Muscle of arm (tissue), 12 donors: ENCODE data around the gene PRKCZ. TPM values are rescaled to one million over a fixed set of nuclear protein-coding genes. Genes with fewer than 3 reads are reported as not detected.

Experiments used
- DNase-seq: peaks from one replicate; pipeline ENCODE4 v3.0.0-alpha.2; 2013
- polyA plus RNA-seq, 12 donors: library from polyadenylated mRNA; unstranded; fragments of 120-200 nt; gene quantifications; one replicate each; pipeline ENCODE4 v1.2.1, GENCODE V29; 2013; ENCODE audit not compliant: insufficient read length in 12 of 12

PRKCZ gene
- polyA plus RNA-seq, 12 donors, result 4.2 to 15.0 (median 6.3) TPM; not detected in 1

DNA sequence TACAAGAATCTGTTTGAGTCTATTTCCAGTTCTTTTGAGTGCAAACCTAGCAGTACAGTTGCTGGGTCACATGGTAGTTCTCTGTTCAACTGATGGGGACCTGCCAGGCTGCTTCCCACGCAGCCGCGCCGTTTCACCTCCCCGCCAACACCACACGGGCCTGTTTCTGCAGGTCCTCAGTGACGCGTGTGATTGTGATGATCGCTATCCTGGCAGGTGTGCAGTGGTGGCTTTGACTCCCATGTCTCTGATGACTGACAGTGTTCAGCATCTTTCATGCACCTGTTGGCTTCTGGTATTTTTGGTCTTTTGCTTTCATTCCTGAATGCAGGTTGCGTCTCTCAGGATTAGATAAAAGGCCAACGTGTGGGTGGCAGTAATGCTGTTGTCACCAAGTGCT lies 102.7 kb downstream of the PRKCZ start:
- no peak for DNase-seq

DNA sequence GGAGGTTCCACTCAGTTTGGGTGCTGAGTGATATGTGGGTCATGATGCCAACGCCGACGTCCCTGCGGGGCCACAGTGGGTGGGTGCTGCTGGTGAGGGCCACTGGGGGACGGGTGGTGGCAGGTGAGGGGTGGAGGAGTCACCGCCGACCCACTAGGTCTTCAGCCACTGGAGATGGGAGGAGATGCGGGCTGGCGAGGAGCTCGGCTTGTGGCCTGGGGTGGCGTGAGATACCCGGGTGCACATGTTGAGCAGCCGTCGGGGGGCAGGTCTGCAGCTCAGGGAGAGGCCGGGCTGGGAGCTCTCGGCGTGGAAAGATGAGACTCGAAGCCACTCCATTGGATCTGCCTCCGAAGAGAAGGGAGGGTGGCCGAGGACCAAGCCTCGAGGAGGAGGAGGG lies 103.8 kb downstream of the PRKCZ start:
- DNase-seq, result no peak

DNA sequence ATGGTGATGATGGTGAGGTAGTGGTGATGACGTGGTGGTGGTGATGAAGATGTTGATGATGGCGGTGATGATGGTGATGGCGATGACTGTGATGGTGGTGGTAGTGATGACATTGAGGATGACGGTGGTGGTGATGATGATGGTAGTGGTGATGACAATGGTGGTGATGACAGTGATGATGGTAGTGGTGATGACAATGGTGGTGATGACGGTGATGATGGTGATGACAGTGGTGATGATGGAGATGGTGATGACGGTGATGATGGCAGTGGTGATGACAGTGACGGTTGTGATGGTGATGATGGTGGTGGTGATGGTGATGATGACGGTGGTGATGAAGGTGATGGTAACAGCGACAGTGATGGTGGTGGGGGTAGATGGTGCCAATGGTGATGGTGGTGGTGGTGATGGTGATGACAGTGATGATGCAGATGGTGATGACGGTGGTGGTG lies 105.0 kb downstream of the PRKCZ start:
- no peak for DNase-seq

DNA sequence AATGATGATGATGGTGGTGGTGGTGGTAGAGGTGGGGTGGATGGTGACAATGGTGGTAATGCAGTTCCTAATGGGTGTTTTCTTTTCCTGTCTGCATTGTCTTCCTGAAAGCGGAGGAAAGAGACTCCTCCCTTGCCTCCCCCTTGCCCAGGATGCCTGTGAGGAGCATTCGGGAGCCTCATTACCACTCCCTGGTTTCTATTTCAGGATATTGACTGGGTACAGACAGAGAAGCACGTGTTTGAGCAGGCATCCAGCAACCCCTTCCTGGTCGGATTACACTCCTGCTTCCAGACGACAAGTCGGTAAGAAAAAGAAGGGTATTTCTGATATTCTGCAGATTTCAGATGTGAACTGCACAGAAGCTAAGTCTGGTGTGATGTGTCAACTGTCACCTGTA lies 105.6 kb downstream of the PRKCZ start:
- DNase-seq, result no peak

DNA sequence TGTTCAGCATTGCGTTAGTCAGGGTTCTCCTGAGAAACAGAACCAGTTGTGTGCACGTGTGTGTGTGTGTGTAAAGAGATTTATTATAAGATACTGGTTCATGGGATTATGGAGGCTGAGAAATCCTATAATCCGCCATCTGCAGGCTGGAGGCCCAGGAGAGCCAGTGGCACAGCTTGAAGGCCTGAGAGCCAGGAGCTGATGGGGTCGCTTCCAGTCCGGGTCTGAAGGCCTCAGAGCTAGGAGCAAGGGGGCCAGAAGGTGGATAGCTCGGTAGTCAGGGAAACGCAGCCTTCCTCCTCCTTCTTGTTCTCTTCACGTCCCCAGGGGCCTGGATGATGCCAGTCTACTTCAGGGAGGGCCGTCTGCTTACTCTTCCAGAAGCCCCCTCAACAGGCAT lies 106.7 kb downstream of the PRKCZ start:
- no peak for DNase-seq

DNA sequence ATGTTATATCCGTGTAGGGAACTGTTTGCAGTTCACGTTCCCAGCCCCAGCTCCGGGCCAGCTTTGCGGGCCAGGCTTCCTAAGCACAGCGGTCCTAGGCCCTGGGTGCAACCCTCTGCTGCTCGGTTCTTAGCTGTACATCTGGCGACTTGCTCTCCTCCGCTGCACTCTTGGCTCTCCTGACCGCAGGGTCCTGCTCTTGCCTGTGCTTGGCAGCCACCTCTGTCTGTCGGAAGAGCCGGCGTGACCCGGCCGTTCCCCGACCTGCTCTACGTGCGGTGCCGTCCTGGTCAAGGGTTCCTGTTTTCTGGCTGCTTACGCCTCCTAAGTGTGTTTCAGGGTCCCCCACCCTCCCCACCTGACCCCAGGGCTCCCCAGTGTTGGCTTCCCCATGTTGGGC lies 107.6 kb downstream of the PRKCZ start:
- DNase-seq, result no peak

DNA sequence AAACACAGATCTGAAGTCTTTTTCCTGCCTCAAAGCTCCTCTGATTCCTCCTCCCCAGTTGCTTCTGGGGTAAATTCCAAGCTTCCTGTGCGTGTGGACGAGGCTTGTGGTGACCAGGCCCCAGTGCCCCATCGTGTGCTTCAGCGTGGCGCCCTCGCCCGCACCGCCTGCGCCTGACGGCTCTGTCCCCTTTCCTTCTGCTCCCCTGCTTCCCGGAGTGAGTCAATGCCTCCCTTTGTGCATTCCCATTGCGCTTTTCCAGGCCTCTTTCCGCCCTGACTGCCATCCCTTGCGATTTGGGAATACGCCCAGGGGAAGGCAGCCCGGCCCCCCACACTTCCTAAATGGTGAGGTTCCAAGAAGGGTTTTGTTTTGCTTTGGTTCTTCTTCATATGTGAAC lies 108.1 kb downstream of the PRKCZ start:
- no peak for DNase-seq

DNA sequence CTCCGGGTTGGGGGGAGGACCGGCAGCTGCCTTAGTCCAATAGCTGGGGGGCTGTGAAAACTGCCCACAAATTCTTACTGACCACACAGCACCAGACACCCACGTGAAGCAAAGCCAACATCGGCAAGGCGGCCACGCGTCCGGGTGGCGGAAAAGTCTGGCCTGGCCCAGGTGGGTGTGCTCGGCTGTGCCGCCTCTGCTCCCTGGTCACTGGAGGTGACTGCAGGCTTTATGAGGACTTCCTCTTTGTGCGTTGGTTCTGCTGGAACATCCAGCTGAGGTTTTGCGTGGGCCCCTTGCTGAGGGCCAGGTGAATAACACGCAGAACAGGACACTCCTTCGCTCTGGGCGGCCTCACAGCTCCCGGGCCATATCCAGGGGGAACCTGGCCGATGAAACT lies 108.9 kb downstream of the PRKCZ start:
- no peak for DNase-seq

DNA sequence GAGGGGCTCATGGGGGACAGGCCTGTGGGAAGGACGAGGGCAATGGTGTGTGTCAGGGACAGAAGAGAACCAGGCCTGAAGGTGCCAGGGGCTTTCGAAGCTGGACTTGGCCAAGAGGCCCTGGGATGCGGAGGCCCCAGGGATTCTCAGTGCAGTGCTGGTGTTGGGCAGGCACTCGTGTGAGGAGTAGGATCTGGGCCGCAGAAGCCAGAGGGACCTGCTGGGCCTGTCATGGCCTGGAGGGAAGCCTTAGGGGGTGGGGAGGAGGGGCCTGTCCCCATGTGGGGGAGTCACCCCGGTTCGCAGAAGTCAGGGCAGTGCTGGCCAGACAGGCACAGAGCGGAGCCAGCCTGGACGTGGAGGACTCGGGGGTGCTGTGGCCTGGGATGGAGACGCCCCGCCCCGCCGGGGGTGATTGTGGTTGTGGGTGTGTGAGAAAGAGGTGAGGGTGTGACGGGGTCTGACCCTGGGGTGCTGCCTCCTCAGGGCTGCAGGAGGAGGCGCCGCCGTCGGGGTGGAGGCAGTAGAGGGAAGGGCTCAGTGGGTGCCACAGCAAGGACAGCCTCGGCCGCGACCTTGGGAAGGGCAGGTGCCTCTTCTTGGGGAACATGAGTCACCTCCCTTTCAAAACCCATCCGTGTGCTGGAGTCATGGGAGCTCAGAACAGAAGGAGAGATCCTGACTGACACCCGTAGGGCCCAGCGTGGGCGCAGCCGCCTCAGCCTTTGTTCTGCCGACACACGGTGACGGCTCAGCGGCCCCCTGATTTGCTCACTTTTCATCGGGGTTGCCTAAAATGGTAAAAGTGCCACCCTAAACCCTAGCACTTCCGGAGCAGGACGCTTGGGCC lies 110.5 kb downstream of the PRKCZ start:
- no peak for DNase-seq

DNA sequence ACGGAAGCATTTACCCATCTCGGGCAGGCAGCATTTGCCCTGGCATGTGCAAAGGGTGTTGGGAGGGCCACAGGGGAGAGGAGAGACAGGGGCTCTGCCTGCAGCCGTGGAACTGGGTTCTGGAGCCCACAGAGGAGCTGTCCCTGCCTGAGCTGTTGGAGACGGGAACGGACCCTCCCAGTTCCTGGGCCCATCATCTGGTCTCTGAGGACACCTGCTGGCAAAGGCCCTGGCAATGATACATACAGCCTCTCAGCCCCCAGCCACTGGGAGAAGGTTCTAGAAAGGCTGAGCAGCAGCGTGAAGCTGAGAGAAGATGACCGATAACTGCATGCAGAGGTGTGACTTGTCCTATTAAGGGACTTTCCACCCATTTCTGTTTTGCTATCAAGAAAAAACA lies 113.0 kb downstream of the PRKCZ start:
- no peak for DNase-seq

DNA sequence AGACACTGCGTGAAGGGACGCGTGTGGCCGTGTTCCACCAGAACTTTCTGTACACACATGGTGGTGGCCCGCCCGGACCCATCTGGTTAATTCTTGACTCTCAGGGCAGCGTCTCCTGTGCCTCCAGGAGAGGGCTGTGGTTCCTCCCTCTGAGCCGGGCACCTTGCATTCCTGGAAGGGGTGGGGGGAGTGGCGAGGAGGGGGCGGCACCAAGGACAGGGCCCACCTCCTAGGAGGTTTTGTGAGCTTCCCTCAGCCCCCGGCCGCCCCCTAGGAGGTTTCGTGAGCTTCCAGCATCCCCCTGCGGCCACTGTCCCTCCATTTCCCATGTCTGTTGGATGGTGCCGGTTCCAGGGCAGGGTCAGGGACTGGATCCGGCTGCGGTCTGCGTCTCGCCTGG lies 115.4 kb downstream of the PRKCZ start:
- no peak for DNase-seq

DNA sequence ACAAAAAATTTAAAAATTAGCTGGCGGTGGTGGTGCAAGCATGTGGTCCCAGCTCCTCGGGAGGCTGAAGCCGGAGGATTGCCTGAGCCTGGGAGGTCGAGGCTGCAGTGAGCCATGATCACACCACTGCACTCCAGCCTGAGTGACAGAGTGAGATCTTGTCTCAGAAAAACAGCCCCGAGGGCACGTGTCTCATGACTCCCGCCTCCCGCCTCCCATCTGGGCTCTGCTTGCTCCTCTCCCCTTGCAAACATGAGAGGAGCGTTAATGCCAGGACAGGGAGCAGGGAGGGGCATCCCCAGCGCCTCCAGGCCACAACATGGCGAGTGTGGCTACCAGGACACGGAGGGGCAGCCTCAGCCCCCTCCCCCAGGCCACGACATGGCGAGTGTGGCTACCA lies 116.0 kb downstream of the PRKCZ start:
- DNase-seq, result no peak

DNA sequence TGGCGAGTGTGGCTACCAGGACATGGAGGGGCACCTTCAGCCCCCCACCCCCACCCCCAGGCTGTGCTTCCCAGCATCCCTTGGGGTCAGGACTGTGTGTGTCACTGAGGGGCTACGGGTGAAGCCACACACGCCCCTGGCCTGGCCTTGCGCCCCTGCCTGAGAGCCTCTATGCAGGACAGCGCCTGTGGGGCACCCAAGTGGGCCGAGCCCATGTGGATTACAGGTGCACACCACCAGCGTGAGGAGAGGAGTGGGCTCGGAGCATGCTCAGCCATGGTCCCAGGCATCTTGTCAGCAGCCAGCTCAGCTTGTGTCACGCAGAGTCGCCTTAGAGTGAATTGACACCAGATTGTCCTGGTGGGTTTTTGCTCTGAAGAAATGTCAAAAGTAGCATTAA lies 116.5 kb downstream of the PRKCZ start:
- DNase-seq, result no peak

DNA sequence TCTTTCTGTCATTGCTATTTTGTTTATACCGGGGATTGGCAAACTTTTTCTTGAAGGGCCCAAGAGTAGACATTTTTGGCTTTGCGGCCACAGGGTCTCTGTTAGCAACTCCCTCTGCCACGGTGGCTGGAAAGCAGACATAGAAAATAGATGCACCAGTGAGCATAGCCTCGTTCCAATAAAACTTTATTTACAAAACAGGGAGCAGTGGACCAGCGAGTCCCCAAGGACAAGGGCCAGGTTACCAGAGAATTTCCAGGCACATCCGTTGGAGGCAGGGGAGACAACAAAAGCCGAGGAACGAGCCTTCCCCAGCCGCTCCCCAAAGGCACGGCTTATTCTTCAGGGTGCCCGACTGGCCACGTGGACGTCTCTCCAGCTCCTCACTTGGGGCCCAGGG lies 117.9 kb downstream of the PRKCZ start:
- no peak for DNase-seq

DNA sequence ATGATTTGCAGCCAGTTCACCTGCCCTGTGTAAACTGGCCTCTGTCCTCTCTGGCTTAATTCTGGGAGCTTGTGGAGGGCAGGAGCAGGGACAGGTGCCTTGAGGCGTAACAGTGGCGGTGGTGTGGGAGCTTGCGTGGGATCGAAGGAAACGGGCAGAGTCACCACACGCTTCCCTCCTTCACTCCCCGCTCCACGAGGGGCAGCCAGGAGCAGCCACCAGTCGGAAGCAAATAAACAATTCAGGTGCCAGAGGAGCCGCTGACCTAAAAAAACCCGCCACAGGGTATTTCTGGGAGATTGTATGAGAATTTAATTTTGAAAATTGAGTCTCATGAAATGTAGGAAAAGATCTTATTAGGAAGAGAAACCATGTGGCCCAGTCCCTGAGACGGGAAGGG lies 118.3 kb downstream of the PRKCZ start:
- DNase-seq, result no peak

DNA sequence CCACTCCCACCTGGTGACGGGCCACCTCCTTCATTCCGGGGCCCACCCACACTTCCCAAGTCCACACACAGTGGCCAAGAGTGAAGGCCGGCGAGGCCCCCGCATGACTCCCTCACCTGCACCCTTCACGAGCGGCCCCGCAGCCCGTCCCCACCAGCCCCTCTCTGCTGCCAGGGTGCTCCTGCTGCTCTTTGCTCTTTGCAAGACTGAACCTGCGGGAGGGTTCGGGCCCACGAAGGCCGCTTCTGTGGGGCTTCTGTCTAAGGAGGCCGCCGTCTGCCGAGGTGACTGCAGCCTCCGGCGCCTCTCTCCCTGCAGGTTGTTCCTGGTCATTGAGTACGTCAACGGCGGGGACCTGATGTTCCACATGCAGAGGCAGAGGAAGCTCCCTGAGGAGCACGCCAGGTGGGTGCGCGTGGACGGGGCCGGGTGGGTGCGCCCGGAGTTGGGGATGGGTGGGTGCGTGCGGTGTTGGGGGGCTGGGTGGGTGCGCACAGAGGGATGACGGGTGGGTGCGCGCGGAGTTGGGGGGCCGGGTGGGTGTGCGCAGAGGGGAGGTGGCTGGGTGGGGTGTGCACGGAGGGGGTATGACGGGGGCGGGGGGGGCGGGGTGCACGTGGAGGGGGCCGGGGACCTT lies 119.1 kb downstream of the PRKCZ start:
- no peak for DNase-seq

DNA sequence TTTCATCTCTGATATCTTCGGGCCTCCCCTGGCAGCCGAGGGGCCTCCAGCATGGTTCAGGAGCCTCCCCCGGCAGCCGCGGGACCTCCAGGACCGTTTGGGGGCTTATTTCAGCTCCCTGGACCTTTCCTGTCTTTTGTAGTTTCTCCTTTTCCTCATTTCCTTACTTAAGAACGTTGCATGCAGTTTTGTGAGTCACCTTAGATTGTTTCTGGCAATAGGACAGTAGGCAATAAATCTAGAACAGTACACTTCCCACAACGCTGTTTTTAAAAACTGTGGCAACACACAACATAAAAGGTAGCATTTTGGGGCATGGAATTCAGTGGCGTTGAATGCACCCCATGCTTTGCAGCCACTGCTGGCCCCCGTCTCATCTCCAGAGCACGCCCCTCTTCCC lies 120.0 kb downstream of the PRKCZ start:
- no peak for DNase-seq

DNA sequence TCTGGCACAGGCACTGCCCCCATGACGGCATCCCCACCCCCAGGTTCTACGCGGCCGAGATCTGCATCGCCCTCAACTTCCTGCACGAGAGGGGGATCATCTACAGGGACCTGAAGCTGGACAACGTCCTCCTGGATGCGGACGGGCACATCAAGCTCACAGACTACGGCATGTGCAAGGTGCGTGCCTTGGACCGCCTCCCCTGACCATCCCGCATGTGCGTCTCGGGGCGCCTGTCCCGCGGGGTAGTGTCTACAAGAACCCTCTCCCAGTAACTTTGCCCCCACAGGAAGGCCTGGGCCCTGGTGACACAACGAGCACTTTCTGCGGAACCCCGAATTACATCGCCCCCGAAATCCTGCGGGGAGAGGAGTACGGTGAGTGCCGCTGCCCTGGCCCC lies 121.8 kb downstream of the PRKCZ start:
- no peak for DNase-seq

DNA sequence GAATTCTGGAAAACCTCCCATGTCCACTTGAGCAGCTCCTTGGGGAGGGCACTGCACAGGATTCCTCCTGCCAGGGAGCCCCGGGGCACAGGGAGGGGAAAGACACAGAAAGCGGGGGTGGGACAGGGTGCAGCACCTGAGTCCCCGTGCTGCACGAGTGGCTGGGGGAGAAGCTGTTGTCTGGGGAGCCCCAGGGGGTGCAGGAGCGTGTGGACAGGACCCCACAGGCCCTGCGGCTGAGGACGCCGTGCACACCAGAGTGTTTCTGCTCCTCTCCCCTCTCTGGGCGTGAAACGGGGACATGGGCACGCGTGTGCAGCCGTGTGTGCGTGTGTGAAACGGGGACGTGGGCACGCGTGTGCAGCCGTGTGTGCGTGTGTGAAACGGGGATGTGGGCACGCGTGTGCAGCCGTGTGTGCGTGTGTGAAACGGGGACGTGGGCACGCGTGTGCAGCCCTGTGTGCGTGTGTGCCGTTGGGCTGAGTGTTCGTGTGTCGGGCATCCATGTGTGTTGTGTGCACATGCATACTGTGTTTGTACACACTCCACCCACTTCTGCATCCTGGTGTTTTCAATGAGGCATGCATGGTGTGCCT lies 122.4 kb downstream of the PRKCZ start:
- no peak for DNase-seq

DNA sequence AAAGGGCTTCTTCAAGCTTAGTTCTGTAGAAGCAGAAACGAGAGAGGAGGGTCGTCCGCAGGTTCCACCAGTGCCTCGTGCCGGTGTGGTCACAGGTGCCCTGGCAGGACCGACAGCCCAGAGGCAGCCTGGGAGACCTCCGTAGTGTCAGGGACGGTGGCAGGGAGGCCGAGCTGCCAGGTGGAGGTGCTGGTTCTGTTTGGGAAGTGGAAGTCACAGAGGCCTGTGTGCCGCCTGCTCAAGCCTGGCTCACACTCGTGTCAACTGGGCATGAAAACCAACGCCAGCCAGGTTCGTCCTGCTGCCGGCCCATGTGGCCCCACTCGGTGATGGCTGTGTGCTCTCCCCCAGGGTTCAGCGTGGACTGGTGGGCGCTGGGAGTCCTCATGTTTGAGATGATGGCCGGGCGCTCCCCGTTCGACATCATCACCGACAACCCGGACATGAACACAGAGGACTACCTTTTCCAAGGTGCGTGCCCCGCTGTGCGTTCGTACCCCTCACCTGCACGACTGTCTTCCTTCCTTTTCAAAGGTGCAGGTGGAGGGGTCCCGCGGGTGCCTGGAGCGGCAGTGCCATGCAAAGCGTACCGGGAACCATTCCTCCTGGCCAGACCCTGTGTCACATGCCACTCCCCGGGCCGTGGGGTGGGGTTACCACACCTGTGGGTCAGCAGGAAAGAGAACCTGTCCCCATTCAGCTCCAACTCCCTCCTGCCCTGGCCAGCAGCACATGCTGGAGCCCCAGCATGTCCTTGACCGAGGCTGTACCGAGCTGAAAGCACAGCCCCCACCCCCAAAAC lies 123.5 kb downstream of the PRKCZ start:
- no peak for DNase-seq

DNA sequence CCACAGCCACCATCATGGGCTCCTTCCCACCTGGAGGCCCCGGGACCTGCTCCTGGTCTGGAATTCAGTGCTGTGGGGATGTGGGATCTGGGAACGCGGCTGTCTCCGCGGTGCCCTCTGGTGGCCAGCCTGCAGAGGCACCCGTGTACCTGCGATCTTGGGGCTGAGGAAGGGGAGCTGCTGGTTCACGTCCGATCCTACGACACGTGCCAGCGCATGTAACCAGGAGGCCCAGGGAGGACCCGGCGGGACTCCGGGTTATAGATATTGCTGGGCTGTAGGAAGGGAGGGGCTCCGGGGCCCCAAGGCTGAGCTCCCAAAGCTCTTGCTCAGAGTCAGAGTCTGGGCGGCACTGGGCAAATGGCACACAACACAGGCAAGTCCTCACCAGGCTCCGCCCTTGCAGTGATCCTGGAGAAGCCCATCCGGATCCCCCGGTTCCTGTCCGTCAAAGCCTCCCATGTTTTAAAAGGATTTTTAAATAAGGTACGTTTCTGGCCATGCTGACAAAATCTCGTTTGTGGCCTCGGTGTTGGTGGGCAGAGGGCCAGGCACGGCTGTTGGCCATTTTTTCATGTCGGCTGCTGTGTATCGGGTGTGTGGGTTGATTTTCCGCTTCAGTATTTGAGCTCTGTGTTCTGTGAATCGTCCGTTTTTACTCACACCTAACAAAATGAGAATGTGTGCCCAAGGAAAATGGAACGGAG lies 124.3 kb downstream of the PRKCZ start:
- peak; percentile 77 for DNase-seq

DNA sequence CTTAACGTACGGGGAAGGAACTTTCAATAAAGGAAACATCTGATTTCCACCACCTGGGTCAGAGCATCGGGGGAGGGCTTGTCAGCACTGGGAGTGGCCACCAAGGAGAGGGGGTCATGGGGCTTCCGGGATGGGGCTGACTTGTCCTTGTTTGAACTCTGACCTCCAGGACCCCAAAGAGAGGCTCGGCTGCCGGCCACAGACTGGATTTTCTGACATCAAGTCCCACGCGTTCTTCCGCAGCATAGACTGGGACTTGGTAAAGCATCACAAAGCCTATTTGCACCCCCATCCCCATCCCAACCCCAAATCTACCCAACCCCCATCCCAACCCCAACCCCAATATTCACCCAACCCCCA lies 124.8 kb downstream of the PRKCZ start:
- no peak for DNase-seq
